ENCODE results near the gene SLC30A5. TPM values are rescaled to one million over a fixed set of nuclear protein-coding genes. Genes with fewer than 3 reads are reported as not detected.

The SLC30A5 gene
- total and polyA plus RNA-seq, 2 of the 13 experiments (the other 11 are each of a cell fraction or from before 2014, with no cell fraction given) = 46.0 to 53.6 TPM

GRCh38 chr5:69170495-69170894 is 76.7 kb downstream of the SLC30A5 start:
- H2AFZ ChIP-seq (ENCODE audit: low read length) = no peak overlapping the region
- FAIRE-seq (no peak), DNase-seq (ENCODE audit: low spot score) (no peak), ATAC-seq (no peak)
- peaks cover 4 to 43% of the 10 kb centered on the region in 2 experiments; a peak in 4 of 5 replicates for H3K36me3 ChIP-seq (replicated peaks in 1 of 2; ENCODE audit: control insufficient read depth in 1 of 2, insufficient read depth in 2 of 2, low read length in 2 of 2)
- H4K20me1 ChIP-seq (ENCODE audit: insufficient read depth, low read length) = no peaks in the 10 kb centered on the region
- H3K9ac ChIP-seq (ENCODE audit: insufficient read depth, low read depth, low read length) = no peak overlapping the region
- ChIA-PET CTCF (ENCODE audit: low intra/inter-chr PET ratio, low total read pairs) (no interaction called here), POLR2A (no interaction called here)
- H3K4me1 ChIP-seq (ENCODE audit: insufficient read depth, low read length) = peaks cover 54% of the 10 kb centered on the region
- H3K27ac ChIP-seq (ENCODE audit: extremely low read length, insufficient read depth, low read length) = no peak overlapping the region
- 100% methylated on average over 1 of the region's 1 CpG for WGBS (ENCODE audit: low lambda C conversion rate)
- intact Hi-C loops (cut with micrococcal nuclease; ENCODE audit: unreplicated experiment) (no loop called here), in situ Hi-C loops (cut with HindIII; ENCODE audit: extremely low pct_ligation_motif_present, low pct_unique_long_range_greater_than_20kb) (no loop called here)
- no peaks in the 10 kb centered on the region for H3K9me3 ChIP-seq (ENCODE audit: low read length)
- no TSS peak for BruUV-seq (replicated peaks)
- H3K27me3 ChIP-seq (ENCODE audit: control insufficient read depth in 1 of 2, insufficient read depth in 2 of 2, low read length in 2 of 2) = no peaks in the 10 kb centered on the region
- H3K4me2 ChIP-seq (ENCODE audit: low read depth, low read length) = no peak overlapping the region
- H3K79me2 ChIP-seq (ENCODE audit: insufficient read depth, low read length) = peaks cover 36% of the 10 kb centered on the region
- no peak overlapping the region for H3K4me3 ChIP-seq (replicated peaks in 1 of 3; ENCODE audit: insufficient read depth in 1 of 3, low read depth in 2 of 3, low read length in 3 of 3)
- TF ChIP-seq ZSCAN25 (CRISPR knock-in tag; IDR thresholded peaks at IDR 0.05) = no peak
- no peak for TF ChIP-seq HNRNPLL (IDR thresholded peaks at IDR 0.05; ENCODE audit: low read depth, low read length, poor library complexity, severe bottlenecking)
- peak; percentile 77; the same call in 1 of the 2 replicates for TF ChIP-seq ZNF770 (CRISPR knock-in tag; IDR thresholded peaks at IDR 0.05)
- TF ChIP-seq RBM22 (optimal IDR thresholded peaks at IDR 0.05; ENCODE audit: low read length) = no peak
- no peak for TF ChIP-seq RBAK (CRISPR knock-in tag; IDR thresholded peaks at IDR 0.05)
- TF ChIP-seq ZBTB25 (CRISPR knock-in tag; IDR thresholded peaks at IDR 0.05) = no peak
- TF ChIP-seq ZNF562 (CRISPR knock-in tag; IDR thresholded peaks at IDR 0.05; ENCODE audit: borderline replicate concordance) = no peak
- no peak for TF ChIP-seq ZNF772 (CRISPR knock-in tag; IDR thresholded peaks at IDR 0.05)
- no peak for TF ChIP-seq SALL2 (CRISPR knock-in tag; IDR thresholded peaks at IDR 0.05)
- TF ChIP-seq CEBPG (CRISPR knock-in tag; IDR thresholded peaks at IDR 0.05) = peak; percentile 28; the same call in 1 of the 2 replicates
- TF ChIP-seq JUND (CRISPR knock-in tag; IDR thresholded peaks at IDR 0.05) = no peak
- no peak for TF ChIP-seq FOXO4 (CRISPR knock-in tag; conservative IDR thresholded peaks at IDR 0.05)
- TF ChIP-seq CEBPB (IDR thresholded peaks at IDR 0.05; ENCODE audit: borderline replicate concordance, low read depth, low read length) = peak; percentile 39; the same call in 1 of the 2 replicates
- TF ChIP-seq TEAD2 (CRISPR knock-in tag; IDR thresholded peaks at IDR 0.05) = no peak
- no peak for TF ChIP-seq ZBTB4 (CRISPR knock-in tag; IDR thresholded peaks at IDR 0.05; ENCODE audit: borderline replicate concordance)
- no peak for TF ChIP-seq NFIB (CRISPR knock-in tag; IDR thresholded peaks at IDR 0.05; ENCODE audit: borderline replicate concordance)
- TF ChIP-seq KDM3A (CRISPR knock-in tag; IDR thresholded peaks at IDR 0.05; ENCODE audit: low read depth) = no peak
- no peak for TF ChIP-seq ZNF678 (CRISPR knock-in tag; IDR thresholded peaks at IDR 0.05)
- TF ChIP-seq ZKSCAN8 (CRISPR knock-in tag; IDR thresholded peaks at IDR 0.05; ENCODE audit: borderline replicate concordance) = no peak
